T47D (cell line): Measurements from ENCODE around the gene NPHS1.

Experiments
- DNase-seq, 2 experiments: peaks; one replicate each; pipeline versions ENCODE4 v3.0.0 to v3.0.0-alpha.2; 2011 to 2012; ENCODE audit warnings: low read depth in 1 of 2, low spot score in 1 of 2
- JUND ChIP-seq: IDR thresholded peaks from 2 replicates; pipeline ENCODE4 v1.6.1; 2012; ENCODE audit warnings: low read depth
- in situ Hi-C: cut with HindIII; loops from 2 replicates; pipeline ENCODE4 v1.10.0; 2016; ENCODE audit warnings: low sequenced_read_pairs, low pct_unique_long_range_greater_than_20kb

Gene NPHS1

GRCh38 chr19:35869327-35870123, 17.2 kb upstream of the NPHS1 start:
- in situ Hi-C loops, result no loop called here
- DNase-seq, result peak; percentile 55 to 93
- TF ChIP-seq JUND, result no peak

GRCh38 chr19:35868823-35869326, 16.6 kb upstream of the NPHS1 start:
- DNase-seq, result no peak
- in situ Hi-C loops, result no loop called here
- no peak for TF ChIP-seq JUND

GRCh38 chr19:35868172-35868822, 16.0 kb upstream of the NPHS1 start, which contains the start of gene APLP1:
TSS of gene APLP1 (plus strand) at chr19:35868574. CDS start at chr19:35868637, 63 bp downstream.
- peak; percentile 51 to 80 for DNase-seq
- in situ Hi-C loops, result no loop called here
- no peak for TF ChIP-seq JUND

- in situ Hi-C loops, result no loop called here
- no peak for TF ChIP-seq JUND
- no peak for DNase-seq
Measured at GRCh38 chr19:35863018-35863417, 10.7 kb upstream of the NPHS1 start.

GRCh38 chr19:35862528-35862927, 10.2 kb upstream of the NPHS1 start:
- DNase-seq, result peak in 1 of 2 experiments; percentile 7
- in situ Hi-C loops, result no loop called here
- no peak for TF ChIP-seq JUND

DNA sequence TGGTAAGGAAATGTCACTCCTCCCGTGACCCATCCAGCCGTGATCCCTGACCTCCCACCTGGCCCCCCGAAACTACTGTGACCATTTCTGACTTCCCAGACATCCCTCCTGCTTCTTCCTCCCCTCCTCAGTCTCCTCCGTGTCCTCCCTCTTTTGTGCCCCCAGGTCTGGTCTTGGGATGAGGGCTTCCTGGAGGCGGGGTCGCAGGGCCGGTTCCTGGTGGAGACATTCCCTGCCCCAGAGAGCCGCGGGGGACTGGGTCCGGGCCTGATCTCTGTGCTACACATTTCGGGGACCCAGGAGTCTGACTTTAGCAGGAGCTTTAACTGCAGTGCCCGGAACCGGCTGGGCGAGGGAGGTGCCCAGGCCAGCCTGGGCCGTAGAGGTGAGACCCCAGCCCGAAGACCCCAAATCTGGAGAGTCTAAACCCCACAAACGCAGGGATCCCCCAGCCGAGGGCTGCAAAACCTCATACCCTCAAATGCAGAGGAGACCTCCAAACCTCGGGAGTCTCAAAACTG, 9.4 kb upstream of the NPHS1 start:
- in situ Hi-C loops, result no loop called here
- no peak for DNase-seq
- TF ChIP-seq JUND, result no peak

DNA sequence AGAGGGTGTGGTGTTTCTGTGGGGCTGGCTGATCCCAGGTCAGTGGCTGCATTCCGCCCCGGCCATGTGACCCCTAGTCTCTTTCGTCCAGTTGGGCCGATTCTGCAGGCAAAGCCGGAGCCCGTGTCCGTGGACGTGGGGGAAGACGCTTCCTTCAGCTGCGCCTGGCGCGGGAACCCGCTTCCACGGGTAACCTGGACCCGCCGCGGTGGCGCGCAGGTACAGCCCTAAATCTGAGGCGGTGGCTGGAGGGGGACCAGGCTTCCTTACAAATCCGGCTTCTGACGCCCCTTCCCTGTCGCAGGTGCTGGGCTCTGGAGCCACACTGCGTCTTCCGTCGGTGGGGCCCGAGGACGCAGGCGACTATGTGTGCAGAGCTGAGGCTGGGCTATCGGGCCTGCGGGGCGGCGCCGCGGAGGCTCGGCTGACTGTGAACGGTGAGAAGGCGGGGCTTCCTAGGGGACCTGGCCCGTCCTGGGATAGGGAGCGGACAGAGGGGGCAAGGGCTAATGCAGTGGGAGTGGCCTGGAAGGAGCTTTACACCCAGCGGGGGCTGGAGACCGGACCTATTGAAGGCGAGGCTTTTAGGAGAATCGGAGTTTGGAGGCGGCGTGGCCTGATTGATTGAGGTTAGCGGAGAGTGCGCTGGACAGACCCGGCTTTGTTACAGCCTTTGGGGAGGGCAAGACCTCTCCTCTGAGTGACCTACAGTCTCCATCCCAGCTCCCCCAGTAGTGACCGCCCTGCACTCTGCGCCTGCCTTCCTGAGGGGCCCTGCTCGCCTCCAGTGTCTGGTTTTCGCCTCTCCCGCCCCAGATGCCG, 8.7 kb upstream of the NPHS1 start:
- in situ Hi-C loops, result no loop called here
- no peak for TF ChIP-seq JUND
- no peak for DNase-seq

DNA sequence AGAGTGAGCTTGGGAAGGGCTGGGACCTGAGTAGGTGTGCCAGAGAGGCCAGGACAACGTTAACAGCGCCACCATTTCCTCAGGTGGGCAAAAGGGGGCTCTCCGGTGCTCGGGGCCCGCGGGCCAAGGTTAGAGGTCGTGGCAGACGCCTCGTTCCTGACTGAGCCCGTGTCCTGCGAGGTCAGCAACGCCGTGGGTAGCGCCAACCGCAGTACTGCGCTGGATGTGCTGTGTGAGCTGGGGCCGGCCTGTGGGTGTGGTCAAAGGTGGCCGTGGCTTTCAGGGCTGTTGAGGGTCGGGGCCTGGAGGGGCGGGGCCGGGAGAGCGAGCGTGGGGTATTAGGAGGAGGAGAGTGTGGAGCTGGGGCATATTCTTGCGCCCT, 8.1 kb upstream of the NPHS1 start:
- in situ Hi-C loops, result no loop called here
- DNase-seq, result no peak
- no peak for TF ChIP-seq JUND

GRCh38 chr19:35859414-35859813, 7.1 kb upstream of the NPHS1 start:
- in situ Hi-C loops, result no loop called here
- DNase-seq, result no peak

GRCh38 chr19:35858311-35858710, 6.0 kb upstream of the NPHS1 start:
- no peak for DNase-seq
- in situ Hi-C loops, result no loop called here
- TF ChIP-seq JUND, result no peak

More at GRCh38 chr19:35859414-35859813, 7.1 kb upstream of the NPHS1 start:
- no peak for TF ChIP-seq JUND

DNA sequence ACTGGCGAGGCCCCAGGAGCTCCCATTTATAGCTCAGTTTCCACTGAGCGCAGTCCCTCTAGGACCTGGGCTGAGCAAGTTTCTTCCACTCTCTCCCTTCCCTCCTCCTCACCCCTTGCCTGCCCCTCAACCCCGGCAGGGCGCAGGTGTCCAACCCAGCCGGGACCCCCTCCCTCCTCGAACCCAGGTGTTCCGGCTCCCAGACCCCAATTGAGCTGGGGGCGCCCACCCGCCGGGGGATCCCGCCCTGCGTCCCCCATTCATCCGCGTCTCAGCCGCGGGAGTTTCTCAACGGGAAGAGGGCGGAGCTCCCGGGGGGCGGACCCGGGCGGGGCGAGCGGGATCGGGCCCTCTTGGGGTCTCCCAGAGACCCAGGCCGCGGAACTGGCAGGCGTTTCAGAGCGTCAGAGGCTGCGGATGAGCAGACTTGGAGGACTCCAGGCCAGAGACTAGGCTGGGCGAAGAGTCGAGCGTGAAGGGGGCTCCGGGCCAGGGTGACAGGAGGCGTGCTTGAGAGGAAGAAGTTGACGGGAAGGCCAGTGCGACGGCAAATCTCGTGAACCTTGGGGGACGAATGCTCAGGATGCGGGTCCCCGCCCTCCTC, 4.3 kb upstream of the NPHS1 start, which contains the start of gene KIRREL2:
Gene KIRREL2 (plus strand): TSS at position 366 of the 604 bp plus-strand sequence. CDS start 209 bp downstream, at position 575.
- no peak for TF ChIP-seq JUND
- in situ Hi-C loops, result no loop called here
- no peak for DNase-seq
